Stimulated activated CD4-positive, alpha-beta T cell treated with anti-CD3 and anti-CD28 coated beads, Interleukin-2, amount 100 ng/mL, for 4 hours (primary cell): ENCODE data around the gene PPP4R3B.
"Not testable (repeated sequence)": the region's sequence is repeated elsewhere in the genome, so short reads cannot be mapped to it uniquely, and the experiment has no call there.

Experiments
- DNase-seq: peaks from one replicate; pipeline ENCODE4 v3.0.0-alpha.2; 2020; ENCODE audit warnings: low read depth

PPP4R3B gene

DNA sequence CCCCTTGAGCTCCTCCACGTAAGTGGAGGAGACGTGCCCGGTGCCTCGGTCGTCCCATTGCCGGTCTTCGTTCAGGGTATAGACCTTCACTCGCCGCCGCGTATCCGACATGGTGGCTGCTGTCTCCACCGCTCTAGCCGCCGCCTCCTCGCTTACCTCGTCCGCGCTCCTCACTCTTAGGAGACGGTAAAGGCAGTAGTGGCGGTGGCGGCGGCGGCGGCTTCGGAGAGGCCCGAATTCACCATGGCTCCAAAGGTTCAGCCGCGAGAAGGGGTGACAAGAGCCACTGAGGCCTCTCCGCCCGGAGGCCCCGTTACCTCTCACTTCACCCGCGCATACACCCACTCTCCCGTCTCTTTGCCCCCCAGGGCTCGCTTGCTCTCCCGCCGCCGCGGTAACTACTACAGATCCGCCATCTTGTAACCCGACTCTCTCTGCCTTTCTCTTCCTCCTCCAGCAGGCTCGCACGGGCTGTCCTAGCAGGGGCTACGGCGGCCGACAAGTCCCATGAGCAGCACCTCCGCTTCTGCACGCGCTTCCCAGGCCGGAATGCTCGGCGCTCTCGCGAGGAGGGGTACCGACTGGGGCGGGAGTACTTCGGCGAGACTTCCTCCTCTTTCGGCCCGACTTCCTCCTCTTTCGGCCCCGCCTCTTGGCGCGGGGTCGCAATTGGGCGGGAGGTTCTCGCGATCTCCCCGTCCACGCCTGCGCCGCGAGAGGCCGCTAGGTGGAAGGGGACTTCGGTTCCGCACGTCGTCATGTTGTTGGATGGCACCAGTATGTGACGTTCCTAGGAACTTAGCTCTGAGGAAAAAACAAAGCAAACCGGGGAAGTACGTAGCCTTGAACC, at the start of gene PPP4R3B:
Gene PPP4R3B (minus strand): TSS at position 448 of the 850 bp plus-strand sequence. CDS start 337 bp downstream, at position 111.
- DNase-seq = peak; percentile 99

DNA sequence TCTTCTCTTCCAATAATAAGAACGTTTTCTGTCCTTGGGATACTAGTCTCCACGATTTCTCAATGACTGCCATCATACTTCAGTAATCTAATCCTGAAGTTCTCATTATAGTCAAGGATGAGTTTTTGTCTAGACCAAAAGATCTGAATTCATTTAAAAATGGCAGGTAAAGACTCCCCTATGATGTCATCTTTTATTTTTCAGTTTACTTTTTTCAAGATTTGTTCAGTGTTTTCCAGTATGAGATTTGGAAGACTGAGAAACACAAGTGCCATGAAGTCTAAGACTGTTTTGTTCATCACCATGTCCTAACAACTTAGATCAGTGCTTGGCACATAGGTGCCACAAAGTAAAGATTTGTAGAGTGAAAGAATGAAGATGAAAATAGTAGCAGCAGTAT, 35.8 kb upstream of the PPP4R3B start:
- DNase-seq = no peak

GRCh38 chr2:55649211-55649610, 31.8 kb upstream of the PPP4R3B start:
- DNase-seq = no peak

DNA sequence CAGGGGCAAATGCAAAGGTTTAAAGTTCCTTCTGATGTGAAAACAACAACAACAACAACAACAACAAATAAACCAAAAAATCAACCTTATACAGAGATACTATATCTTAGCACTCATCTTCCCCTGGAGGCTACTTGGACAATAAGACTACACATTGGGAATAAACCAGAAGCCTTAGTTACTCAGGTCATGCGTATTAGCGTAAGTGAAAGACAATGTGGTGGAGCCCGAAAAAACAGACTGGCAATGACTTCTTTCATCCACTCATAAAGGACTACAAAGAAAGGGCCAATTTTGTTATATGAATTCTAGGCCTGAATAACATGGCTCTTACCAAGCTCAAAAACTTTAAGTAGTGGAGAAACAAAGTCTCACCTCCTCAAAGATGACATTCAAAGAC, 19.4 kb upstream of the PPP4R3B start:
- no peak for DNase-seq

DNA sequence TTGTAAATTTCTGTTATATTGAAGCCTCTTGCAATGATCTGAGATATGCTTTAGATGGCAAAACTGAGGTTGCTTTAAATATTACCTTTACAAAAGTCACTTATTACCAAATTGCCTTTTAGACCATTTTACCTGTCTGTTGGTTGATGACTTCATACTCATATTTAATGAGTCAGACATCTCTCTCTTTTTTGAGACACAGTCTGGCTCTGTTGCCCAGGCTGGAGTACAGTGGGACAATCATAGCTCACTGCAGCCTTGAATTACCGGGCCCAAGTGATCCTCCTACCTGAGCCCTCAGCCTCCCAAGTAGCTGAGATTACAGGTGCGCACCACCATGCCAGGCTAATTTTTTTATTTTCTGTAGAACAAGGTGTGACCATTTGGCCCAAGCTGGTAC, 11.5 kb upstream of the PPP4R3B start:
- DNase-seq = no peak

DNA sequence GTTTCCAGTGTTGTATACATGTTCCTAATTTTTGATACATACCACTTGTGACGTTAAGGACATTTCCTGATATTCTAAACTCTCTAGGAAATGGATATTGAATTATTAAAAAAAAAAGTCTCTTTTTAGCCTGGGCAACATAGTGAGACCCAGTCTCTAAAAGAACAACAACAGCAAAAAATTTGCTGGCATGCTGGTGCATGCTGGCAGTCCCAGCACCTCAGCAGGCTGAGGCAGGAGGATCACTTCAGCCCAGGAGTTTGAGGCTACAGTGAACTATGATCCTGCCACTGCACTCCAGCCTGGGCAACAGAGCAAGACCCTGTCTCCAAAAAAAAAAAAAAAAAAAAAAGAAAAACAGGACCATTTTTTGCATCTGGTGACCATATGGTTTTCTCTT, 10.5 kb upstream of the PPP4R3B start:
- DNase-seq = no peak

GRCh38 chr2:55621802-55622201, 4.4 kb upstream of the PPP4R3B start:
- DNase-seq = no peak

DNA sequence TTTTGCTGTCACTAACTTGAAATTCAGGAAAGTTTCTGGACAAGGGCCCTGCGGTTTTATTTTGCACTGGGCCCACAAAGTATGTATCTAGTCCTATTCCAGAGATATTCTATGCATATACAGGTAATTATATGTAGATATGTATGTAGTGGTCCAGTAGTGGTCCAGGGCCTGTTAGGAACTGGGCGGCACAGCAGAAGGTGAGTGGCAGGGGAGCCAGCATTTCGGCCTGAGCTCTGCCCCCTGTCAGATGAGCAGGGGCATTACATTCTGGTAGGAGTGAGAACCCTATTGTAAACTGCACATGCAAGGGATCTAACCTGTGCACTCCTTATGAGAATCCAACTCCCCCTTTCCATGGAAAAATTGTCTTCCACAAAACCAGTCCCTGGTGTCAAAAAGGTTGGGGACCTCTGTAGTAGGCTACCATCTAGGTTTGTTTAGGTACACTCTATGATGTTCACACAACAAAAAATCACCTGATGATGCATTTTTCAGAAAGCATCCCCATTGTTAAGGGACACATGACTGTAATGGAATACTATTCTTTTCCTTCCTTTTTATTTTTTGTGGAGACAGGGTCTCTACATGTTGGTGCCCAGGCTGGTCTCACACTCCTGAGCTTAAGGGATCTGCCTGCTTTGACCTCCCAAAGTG, 2.8 kb upstream of the PPP4R3B start:
- DNase-seq = no peak

DNA sequence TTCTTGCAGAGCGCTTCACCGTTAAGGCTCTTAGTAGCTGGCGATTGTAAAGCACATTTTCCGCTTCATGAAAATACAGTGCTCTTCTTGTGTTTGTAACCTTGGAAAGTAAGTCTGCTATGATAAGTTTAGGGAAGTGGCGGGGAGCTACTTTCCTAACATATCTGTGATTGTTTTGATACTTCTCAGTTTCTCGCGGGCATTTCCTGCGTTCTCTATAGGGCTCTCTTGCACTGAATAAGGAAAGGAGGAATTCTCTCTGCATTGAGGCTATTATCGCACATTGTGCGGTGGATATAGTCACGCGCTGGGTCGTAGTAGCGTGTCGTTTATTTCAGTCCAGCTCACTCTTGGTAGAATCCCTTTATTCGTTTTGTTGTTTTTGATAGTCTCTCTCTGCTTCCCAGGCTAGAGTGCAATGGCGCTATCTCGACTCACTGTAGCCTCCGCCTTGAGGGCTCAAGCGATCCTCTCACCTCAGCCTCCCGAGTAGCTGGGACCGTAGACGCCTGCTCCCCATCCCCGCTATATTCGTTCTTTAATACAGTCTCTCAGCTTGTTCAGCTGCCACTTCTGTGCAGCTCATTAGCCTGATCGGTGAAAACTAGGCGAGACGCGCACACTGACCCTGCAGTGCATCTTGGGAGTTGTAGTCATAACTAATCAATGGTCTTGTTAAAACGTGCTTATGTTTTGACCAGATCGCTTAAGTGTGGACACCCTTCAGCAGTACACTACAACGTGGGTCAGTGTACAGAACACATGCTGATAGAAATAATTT, 1.0 kb upstream of the PPP4R3B start:
- DNase-seq = peak; percentile 26

- DNase-seq = no peak
Measured at GRCh38 chr2:55618025-55618274, 528 bp upstream of the PPP4R3B start.

- no peak for DNase-seq
Measured at GRCh38 chr2:55616551-55617174, 759 bp downstream of the PPP4R3B start.

- no peak for DNase-seq
Measured at GRCh38 chr2:55611997-55612396, 5.4 kb downstream of the PPP4R3B start.

GRCh38 chr2:55610954-55611743, 6.3 kb downstream of the PPP4R3B start:
- DNase-seq = no peak

GRCh38 chr2:55609938-55610578, 7.4 kb downstream of the PPP4R3B start:
- no peak for DNase-seq

- no peak for DNase-seq
Measured at GRCh38 chr2:55609193-55609794, 8.1 kb downstream of the PPP4R3B start.

- no peak for DNase-seq
Measured at GRCh38 chr2:55607717-55608116, 9.7 kb downstream of the PPP4R3B start.

- DNase-seq = no peak
Measured at GRCh38 chr2:55604027-55604565, 13.3 kb downstream of the PPP4R3B start.

- no peak for DNase-seq
Measured at GRCh38 chr2:55601849-55602248, 15.6 kb downstream of the PPP4R3B start.

DNA sequence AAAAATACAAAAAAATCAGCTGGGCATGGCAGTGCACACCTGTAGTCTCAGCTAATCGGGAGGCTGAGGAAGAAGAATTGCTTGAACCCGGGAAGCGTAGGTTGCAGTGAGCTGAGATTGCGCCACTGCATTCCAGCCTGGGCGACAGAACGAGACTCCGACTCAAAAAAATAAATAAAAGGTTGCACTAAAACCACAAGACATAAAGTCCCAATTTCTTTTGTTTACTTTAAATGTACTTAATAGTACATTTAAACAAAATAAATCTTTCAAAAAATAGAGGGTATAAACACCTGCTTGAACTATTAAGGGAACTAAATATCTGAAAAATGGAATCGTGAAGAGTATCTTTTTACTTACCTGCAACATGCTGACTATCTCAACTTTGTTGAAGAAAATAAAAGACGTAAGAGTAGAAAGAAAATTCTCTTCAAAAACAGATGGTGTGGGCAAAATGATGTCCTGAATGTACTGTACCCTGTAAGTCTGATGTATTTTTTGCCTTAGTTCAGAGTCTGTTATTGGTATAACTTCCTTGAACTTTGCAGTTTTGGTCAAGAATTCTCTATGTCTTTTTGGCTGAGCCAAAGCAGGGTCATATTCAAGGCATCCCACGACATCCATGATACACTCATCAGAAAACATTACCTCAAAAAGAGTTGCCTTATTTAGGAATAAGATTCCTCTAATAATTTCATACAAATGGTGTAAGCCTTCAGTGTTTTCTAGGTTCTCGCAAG, 19.2 kb downstream of the PPP4R3B start:
- no peak for DNase-seq

GRCh38 chr2:55596795-55597194, 20.6 kb downstream of the PPP4R3B start:
- DNase-seq = not testable (repeated sequence)
